HEK293 (cell line): Measurements from ENCODE around the gene CLCN3.

Experiments
- CTCF ChIA-PET: fragments of 350-600 bp; formaldehyde crosslinking; extraction: SDS; loops from one replicate; lab custom pipeline; 2021; ENCODE audit warnings: antibody characterized with exemption; lab: Yijun Ruan, JAX
- POLR2A ChIA-PET: fragments of 300-600 bp; formaldehyde crosslinking; extraction: SDS; loops from one replicate; lab custom pipeline; 2020; ENCODE audit warnings: antibody characterized with exemption, inconsistent platforms; lab: Yijun Ruan, JAX
- H3K27ac ChIP-seq: fragments of 200-500 bp; sonication (Bioruptor generic); 2 replicates; pipeline ENCODE4 v1.5.1; 2014; ENCODE audit warnings: low read depth, low read length, control low read depth, inconsistent platforms; ENCODE audit errors: extremely low read depth
- H3K36me3 ChIP-seq, 2 experiments: fragments of 200-500 bp in 1 of 2; sonication (Bioruptor generic) in 1 of 2; 1 replicate in 1 of 2; 2 replicates in 1 of 2; pipeline ENCODE4 v1.5.1; 2014 to 2017; ENCODE audit warnings: inconsistent platforms in 2 of 2, low read length in 2 of 2; ENCODE audit not compliant: control insufficient read depth in 2 of 2, insufficient read depth in 1 of 2
- H3K4me1 ChIP-seq: fragments of 200-500 bp; sonication (Bioruptor generic); 2 replicates; pipeline ENCODE4 v1.5.1; 2014; ENCODE audit warnings: mild to moderate bottlenecking, low read length, inconsistent platforms; ENCODE audit not compliant: control insufficient read depth, insufficient read depth
- H3K4me3 ChIP-seq: 2 replicates; pipeline ENCODE4 v1.5.1; 2011; ENCODE audit warnings: low read depth, mild to moderate bottlenecking, control low read depth, low read length, moderate library complexity
- H3K9me3 ChIP-seq: fragments of 200-500 bp; sonication (Bioruptor generic); 2 replicates; pipeline ENCODE4 v1.5.1; 2014; ENCODE audit warnings: low read depth, low read length, inconsistent platforms; ENCODE audit not compliant: control insufficient read depth, insufficient read depth
- GFI1B ChIP-seq: fragments of 450-650 bp; formaldehyde crosslinking; IDR thresholded peaks from 2 replicates; pipeline ENCODE4 v1.5.1; 2016; ENCODE audit warnings: missing biosample characterization, missing genetic modification characterization
- SETDB1 ChIP-seq: IDR thresholded peaks from one replicate; pipeline ENCODE4 v1.6.1; 2017; ENCODE audit warnings: mild to moderate bottlenecking, low read length, moderate library complexity, mixed read lengths; ENCODE audit not compliant: insufficient read length
- TCF7L2 ChIP-seq: IDR thresholded peaks from 2 replicates; pipeline ENCODE4 v1.6.1; 2011; ENCODE audit warnings: low read depth, mild to moderate bottlenecking, inconsistent platforms, low read length, moderate library complexity, borderline replicate concordance
- ZNF114 ChIP-seq: fragments of 450-650 bp; formaldehyde crosslinking; IDR thresholded peaks from 2 replicates; pipeline ENCODE4 v1.5.0; 2017; ENCODE audit warnings: missing biosample characterization, missing genetic modification characterization
- ZNF146 ChIP-seq: fragments of 450-650 bp; formaldehyde crosslinking; IDR thresholded peaks from 2 replicates; pipeline ENCODE4 v1.5.1; 2016; ENCODE audit warnings: missing biosample characterization, missing genetic modification characterization
- ZNF175 ChIP-seq: fragments of 450-650 bp; formaldehyde crosslinking; IDR thresholded peaks from 2 replicates; pipeline ENCODE4 v1.5.1; 2016; ENCODE audit warnings: missing biosample characterization, missing genetic modification characterization
- ZNF19 ChIP-seq: fragments of 450-650 bp; formaldehyde crosslinking; IDR thresholded peaks from 2 replicates; pipeline ENCODE4; 2016; ENCODE audit warnings: missing biosample characterization, missing genetic modification characterization, low read depth
- ZNF324 ChIP-seq: fragments of 450-650 bp; formaldehyde crosslinking; IDR thresholded peaks from 2 replicates; pipeline ENCODE4 v1.5.1; 2016; ENCODE audit warnings: missing biosample characterization, missing genetic modification characterization
- ZNF350 ChIP-seq: fragments of 450-650 bp; formaldehyde crosslinking; IDR thresholded peaks from 2 replicates; pipeline ENCODE4 v1.5.0; 2017; ENCODE audit warnings: missing biosample characterization, mild to moderate bottlenecking, missing genetic modification characterization
- ZNF513 ChIP-seq: fragments of 450-650 bp; IDR thresholded peaks from 2 replicates; pipeline ENCODE4 v1.5.1; 2018; ENCODE audit warnings: missing biosample characterization, missing genetic modification characterization
- ZNF549 ChIP-seq: fragments of 450-650 bp; IDR thresholded peaks from 2 replicates; pipeline ENCODE4 v1.5.1; 2018; ENCODE audit warnings: missing biosample characterization, missing genetic modification characterization, mild to moderate bottlenecking, inconsistent platforms, moderate library complexity
- ZNF645 ChIP-seq: fragments of 450-650 bp; formaldehyde crosslinking; IDR thresholded peaks from 2 replicates; pipeline ENCODE4; 2016; ENCODE audit warnings: missing biosample characterization, missing genetic modification characterization
- ZNF654 ChIP-seq: fragments of 450-650 bp; formaldehyde crosslinking; IDR thresholded peaks from 2 replicates; pipeline ENCODE4 v1.5.1; 2016; ENCODE audit warnings: low read depth, missing biosample characterization, missing genetic modification characterization
- ZNF658 ChIP-seq: fragments of 450-650 bp; formaldehyde crosslinking; IDR thresholded peaks from 2 replicates; pipeline ENCODE4; 2016; ENCODE audit warnings: missing biosample characterization, missing genetic modification characterization
- ZNF747 ChIP-seq: fragments of 450-650 bp; formaldehyde crosslinking; IDR thresholded peaks from 2 replicates; pipeline ENCODE4 v1.5.1; 2016; ENCODE audit warnings: missing biosample characterization, missing genetic modification characterization
- ZNF76 ChIP-seq: fragments of 450-650 bp; formaldehyde crosslinking; IDR thresholded peaks from 2 replicates; pipeline ENCODE4; 2016; ENCODE audit warnings: low read depth, missing biosample characterization, missing genetic modification characterization, borderline replicate concordance
- ZNF791 ChIP-seq: fragments of 450-650 bp; formaldehyde crosslinking; IDR thresholded peaks from 2 replicates; pipeline ENCODE4 v1.5.1; 2016; ENCODE audit warnings: missing biosample characterization, missing genetic modification characterization
- ZNF792 ChIP-seq: fragments of 450-650 bp; formaldehyde crosslinking; IDR thresholded peaks from 2 replicates; pipeline ENCODE4 v1.5.1; 2016; ENCODE audit warnings: missing biosample characterization, missing genetic modification characterization
- ZSCAN30 ChIP-seq: fragments of 450-650 bp; IDR thresholded peaks from 2 replicates; pipeline ENCODE4 v1.5.1; 2018; ENCODE audit warnings: missing biosample characterization, mild to moderate bottlenecking, missing genetic modification characterization, moderate library complexity

The CLCN3 gene

GRCh38 chr4:169723207-169723965 is 103.0 kb downstream of the CLCN3 start:
- Histone ChIP-seq H3K9me3 (no peaks in the 10 kb centered on the region), H3K27ac (no peak overlapping the region), H3K4me1 (no peaks in the 10 kb centered on the region), H3K4me3 (no peak overlapping the region), H3K36me3 (peaks cover 0 to 20% of the 10 kb centered on the region in 2 experiments; a peak in 2 of 3 replicates)
- CTCF ChIA-PET: interaction anchor here (0.8 to 2.5 kb wide), 3 partner anchors 21 to 110 kb away, joined by 3 to 14 read pairs (median 3); partner anchors contain the start of gene NEK1
- POLR2A ChIA-PET: interaction anchor here (0.7 kb wide), 1 partner anchor 102 kb away, joined by 5 read pairs; no protein-coding TSS in a partner anchor
- TF ChIP-seq ZNF654 (tag by site-specific recombination): peak; percentile 26
- TF ChIP-seq ZNF19 (tag by site-specific recombination): no peak

GRCh38 chr4:169724260-169724659 is 103.9 kb downstream of the CLCN3 start:
- ChIA-PET POLR2A (no interaction called here), CTCF (interaction anchor here (1.3 kb wide), 1 partner anchor 111 kb away, joined by 4 read pairs; the partner anchor contains the start of gene NEK1)
- H3K9me3 ChIP-seq: no peaks in the 10 kb centered on the region
- no peaks in the 10 kb centered on the region for H3K4me1 ChIP-seq
- TF ChIP-seq ZSCAN30 (tag by site-specific recombination) (no peak), GFI1B (no peak), ZNF513 (no peak), ZNF791 (tag by site-specific recombination) (no peak), ZNF645 (tag by site-specific recombination) (no peak), ZNF146 (tag by site-specific recombination) (no peak), ZNF747 (no peak), TCF7L2 (no peak), ZNF114 (no peak)
- H3K36me3 ChIP-seq: peaks cover 0 to 24% of the 10 kb centered on the region in 2 experiments; a peak in 2 of 3 replicates
- H3K27ac ChIP-seq: no peak overlapping the region
- H3K4me3 ChIP-seq: no peak overlapping the region

GRCh38 chr4:169727616-169728015 is 107.2 kb downstream of the CLCN3 start:
- peaks cover 0 to 32% of the 10 kb centered on the region in 2 experiments; a peak in 2 of 3 replicates for H3K36me3 ChIP-seq
- TF ChIP-seq ZNF76 (tag by site-specific recombination): no peak
- no peak for TF ChIP-seq SETDB1
- TF ChIP-seq ZNF350 (tag by site-specific recombination): no peak
- no peak for TF ChIP-seq ZSCAN30 (tag by site-specific recombination)
- no peak for TF ChIP-seq ZNF324 (tag by site-specific recombination)
- TF ChIP-seq ZNF658 (tag by site-specific recombination): no peak
- TF ChIP-seq ZNF175: no peak
- TF ChIP-seq ZNF549 (tag by site-specific recombination): no peak
- no peak for TF ChIP-seq ZNF792 (tag by site-specific recombination)
- TF ChIP-seq, all 188 proteins: peak for 0
- Histone ChIP-seq H3K9me3 (no peaks in the 10 kb centered on the region), H3K4me1 (no peaks in the 10 kb centered on the region), H3K4me3 (no peak overlapping the region), H3K27ac (no peak overlapping the region)
- CTCF ChIA-PET: interaction anchor here (1.5 kb wide), 1 partner anchor 115 kb away, joined by 3 read pairs; the partner anchor contains the start of gene NEK1
- POLR2A ChIA-PET: no interaction called here
